Panc1 (cell line): ENCODE results near the gene C3orf22. TPM values are rescaled to one million over a fixed set of nuclear protein-coding genes. Genes with fewer than 3 reads are reported as not detected.

Experiments used
- ATAC-seq: fragments of 200-7000 bp; cut with Tn5 transposase; 2 replicates; pipeline ENCODE4 v1.9.1; 2020; ENCODE audit warnings: mild to moderate bottlenecking, moderate library complexity
- BruUV-seq: library from RNA; stranded (reverse); fragments of 400-500 nt; replicated peaks from 2 replicates; lab custom pipeline; 2021; lab: Mats Ljungman, UMichigan
- CTCF ChIA-PET: fragments of 300-600 bp; sonication (Branson Sonifier 250); formaldehyde crosslinking; loops from one replicate; lab custom pipeline; 2022; ENCODE audit warnings: antibody characterized with exemption; lab: Charles Lee
- POLR2A ChIA-PET: fragments of 300-600 bp; sonication (Branson Sonifier 250); formaldehyde crosslinking; loops from one replicate; lab custom pipeline; 2022; ENCODE audit warnings: antibody characterized with exemption; lab: Charles Lee
- DNase-seq: peaks from one replicate; pipeline ENCODE4 v3.0.0-alpha.2; 2010; ENCODE audit warnings: low read depth, low spot score
- H3K27ac ChIP-seq: 2 replicates; pipeline ENCODE4 v1.5.1; 2011; ENCODE audit warnings: mild to moderate bottlenecking, low read length, inconsistent platforms
- H3K27me3 ChIP-seq: fragments of 200-500 bp; sonication (Bioruptor generic); 2 replicates; pipeline ENCODE4 v1.6.0; 2014; ENCODE audit warnings: low read length, inconsistent platforms; ENCODE audit not compliant: control insufficient read depth, insufficient read depth
- H3K36me3 ChIP-seq: fragments of 200-500 bp; sonication (Bioruptor generic); 2 replicates; pipeline ENCODE4 v1.5.1; 2014; ENCODE audit warnings: inconsistent platforms, mild to moderate bottlenecking, low read length, moderate library complexity; ENCODE audit not compliant: control insufficient read depth, insufficient read depth
- H3K4me1 ChIP-seq: 2 replicates; pipeline ENCODE4 v1.5.1; 2011; ENCODE audit warnings: inconsistent platforms, mild to moderate bottlenecking, low read length, moderate library complexity; ENCODE audit not compliant: control insufficient read depth, insufficient read depth
- H3K4me3 ChIP-seq, 2 experiments: 2 replicates each; pipeline ENCODE4 v1.5.1; 2011 to 2012; ENCODE audit warnings: low read depth in 2 of 2, low read length in 2 of 2, mild to moderate bottlenecking in 2 of 2, inconsistent platforms in 1 of 2, moderate library complexity in 1 of 2
- H3K9me3 ChIP-seq: fragments of 200-500 bp; sonication (Bioruptor generic); 2 replicates; pipeline ENCODE4 v1.5.1; 2014; ENCODE audit warnings: low read depth, mild to moderate bottlenecking, inconsistent platforms, low read length, moderate library complexity; ENCODE audit not compliant: control insufficient read depth, insufficient read depth
- POLR2AphosphoS5 ChIP-seq: IDR thresholded peaks from 2 replicates; pipeline ENCODE4 v1.6.1; 2012; ENCODE audit warnings: mild to moderate bottlenecking, low read depth, low read length, moderate library complexity
- SIN3A ChIP-seq: IDR thresholded peaks from 2 replicates; pipeline ENCODE4 v1.6.1; 2012; ENCODE audit warnings: low read depth, mild to moderate bottlenecking, low read length, moderate library complexity, borderline replicate concordance; ENCODE audit not compliant: insufficient read depth
- TCF7L2 ChIP-seq: IDR thresholded peaks from 2 replicates; pipeline ENCODE4 v1.6.1; 2011; ENCODE audit warnings: mild to moderate bottlenecking, low read depth, low read length, inconsistent platforms
- in situ Hi-C: cut with HindIII; loops from 2 replicates; pipeline ENCODE4 v1.10.0; 2016; ENCODE audit warnings: low sequenced_read_pairs, low pct_unique_long_range_greater_than_20kb
- intact Hi-C: fragments of 100-400 bp; cut with micrococcal nuclease; formaldehyde crosslinking; loops from one replicate; pipeline ENCODE4 v1.10.0; 2022; ENCODE audit not compliant: unreplicated experiment
- total RNA-seq: library from RNA; stranded (reverse); gene quantifications from one replicate; pipeline ENCODE4 v1.2.1, GENCODE V29; 2021; ENCODE audit not compliant: unreplicated experiment
- TF ChIP-seq, protein P1 (sequence below): fragments of 450-650 bp; IDR thresholded peaks from 2 replicates; pipeline ENCODE4 v1.5.1; 2017; ENCODE audit warnings: mild to moderate bottlenecking
- TF ChIP-seq, protein P2 (sequence below), 2 experiments: IDR thresholded peaks; 2 replicates each; pipeline ENCODE4 v1.6.1; 2011 to 2012; ENCODE audit warnings: low read depth in 2 of 2, control low read depth in 1 of 2, low read length in 1 of 2, mild to moderate bottlenecking in 1 of 2, moderate library complexity in 1 of 2; ENCODE audit not compliant: insufficient read depth in 1 of 2

The C3orf22 gene
- total RNA-seq, 1 experiment from 2014 or later: not detected

DNA sequence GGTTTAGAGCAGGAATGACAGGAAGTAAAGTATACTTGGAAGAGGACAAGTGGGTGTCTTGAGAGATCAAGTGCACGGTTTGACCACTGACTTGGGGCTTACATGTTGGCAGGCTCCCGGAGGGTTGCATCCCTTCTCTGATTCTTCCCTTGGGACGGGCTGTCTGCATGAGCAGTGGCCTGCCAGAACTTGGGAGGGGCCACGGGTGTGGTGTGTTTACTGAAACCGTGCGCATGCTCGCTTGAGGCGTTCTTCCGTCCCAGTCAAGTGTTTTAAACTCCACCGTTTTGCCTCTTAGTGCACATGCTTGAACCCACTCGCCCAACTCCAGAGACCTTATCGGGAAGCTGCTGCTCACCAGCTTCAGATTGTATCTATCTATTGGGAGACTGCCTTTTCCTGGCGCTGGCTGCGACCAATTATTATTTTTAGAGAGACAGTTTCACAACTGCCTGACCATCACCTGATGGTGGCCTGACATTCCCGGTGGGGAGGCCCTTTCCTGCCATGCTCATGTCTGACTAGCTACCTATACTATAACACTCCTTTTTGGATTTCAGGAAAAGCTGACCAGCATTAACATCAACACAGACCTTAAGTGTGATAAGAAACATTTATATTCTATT lies 14.9 kb upstream of the C3orf22 start:
- peak; percentile 81 for ATAC-seq
- H3K27me3 ChIP-seq: peaks cover 18% of the 10 kb centered on the region
- no peaks in the 10 kb centered on the region for H3K9me3 ChIP-seq
- BruUV-seq: no TSS peak
- intact Hi-C loops (no loop called here), in situ Hi-C loops (no loop called here)
- ChIA-PET POLR2A (no interaction called here), CTCF (no interaction called here)
- DNase-seq: no peak
- H3K4me1 ChIP-seq: no peaks in the 10 kb centered on the region
- H3K36me3 ChIP-seq: no peaks in the 10 kb centered on the region
- TF ChIP-seq, protein P1, sequence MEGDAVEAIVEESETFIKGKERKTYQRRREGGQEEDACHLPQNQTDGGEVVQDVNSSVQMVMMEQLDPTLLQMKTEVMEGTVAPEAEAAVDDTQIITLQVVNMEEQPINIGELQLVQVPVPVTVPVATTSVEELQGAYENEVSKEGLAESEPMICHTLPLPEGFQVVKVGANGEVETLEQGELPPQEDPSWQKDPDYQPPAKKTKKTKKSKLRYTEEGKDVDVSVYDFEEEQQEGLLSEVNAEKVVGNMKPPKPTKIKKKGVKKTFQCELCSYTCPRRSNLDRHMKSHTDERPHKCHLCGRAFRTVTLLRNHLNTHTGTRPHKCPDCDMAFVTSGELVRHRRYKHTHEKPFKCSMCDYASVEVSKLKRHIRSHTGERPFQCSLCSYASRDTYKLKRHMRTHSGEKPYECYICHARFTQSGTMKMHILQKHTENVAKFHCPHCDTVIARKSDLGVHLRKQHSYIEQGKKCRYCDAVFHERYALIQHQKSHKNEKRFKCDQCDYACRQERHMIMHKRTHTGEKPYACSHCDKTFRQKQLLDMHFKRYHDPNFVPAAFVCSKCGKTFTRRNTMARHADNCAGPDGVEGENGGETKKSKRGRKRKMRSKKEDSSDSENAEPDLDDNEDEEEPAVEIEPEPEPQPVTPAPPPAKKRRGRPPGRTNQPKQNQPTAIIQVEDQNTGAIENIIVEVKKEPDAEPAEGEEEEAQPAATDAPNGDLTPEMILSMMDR: no peak
- TF ChIP-seq POLR2AphosphoS5 (no peak), SIN3A (no peak), TCF7L2 (no peak)
- TF ChIP-seq, protein P2, sequence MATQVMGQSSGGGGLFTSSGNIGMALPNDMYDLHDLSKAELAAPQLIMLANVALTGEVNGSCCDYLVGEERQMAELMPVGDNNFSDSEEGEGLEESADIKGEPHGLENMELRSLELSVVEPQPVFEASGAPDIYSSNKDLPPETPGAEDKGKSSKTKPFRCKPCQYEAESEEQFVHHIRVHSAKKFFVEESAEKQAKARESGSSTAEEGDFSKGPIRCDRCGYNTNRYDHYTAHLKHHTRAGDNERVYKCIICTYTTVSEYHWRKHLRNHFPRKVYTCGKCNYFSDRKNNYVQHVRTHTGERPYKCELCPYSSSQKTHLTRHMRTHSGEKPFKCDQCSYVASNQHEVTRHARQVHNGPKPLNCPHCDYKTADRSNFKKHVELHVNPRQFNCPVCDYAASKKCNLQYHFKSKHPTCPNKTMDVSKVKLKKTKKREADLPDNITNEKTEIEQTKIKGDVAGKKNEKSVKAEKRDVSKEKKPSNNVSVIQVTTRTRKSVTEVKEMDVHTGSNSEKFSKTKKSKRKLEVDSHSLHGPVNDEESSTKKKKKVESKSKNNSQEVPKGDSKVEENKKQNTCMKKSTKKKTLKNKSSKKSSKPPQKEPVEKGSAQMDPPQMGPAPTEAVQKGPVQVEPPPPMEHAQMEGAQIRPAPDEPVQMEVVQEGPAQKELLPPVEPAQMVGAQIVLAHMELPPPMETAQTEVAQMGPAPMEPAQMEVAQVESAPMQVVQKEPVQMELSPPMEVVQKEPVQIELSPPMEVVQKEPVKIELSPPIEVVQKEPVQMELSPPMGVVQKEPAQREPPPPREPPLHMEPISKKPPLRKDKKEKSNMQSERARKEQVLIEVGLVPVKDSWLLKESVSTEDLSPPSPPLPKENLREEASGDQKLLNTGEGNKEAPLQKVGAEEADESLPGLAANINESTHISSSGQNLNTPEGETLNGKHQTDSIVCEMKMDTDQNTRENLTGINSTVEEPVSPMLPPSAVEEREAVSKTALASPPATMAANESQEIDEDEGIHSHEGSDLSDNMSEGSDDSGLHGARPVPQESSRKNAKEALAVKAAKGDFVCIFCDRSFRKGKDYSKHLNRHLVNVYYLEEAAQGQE (IDR thresholded peaks at IDR 0.05; ENCODE audit: insufficient read depth in 1 of 2, low read depth in 2 of 2, low read length in 1 of 2): no peak
- H3K4me3 ChIP-seq: peak overlapping the region; percentile 21 to 44; a peak in 3 of 4 replicates
- no peak overlapping the region for H3K27ac ChIP-seq

DNA sequence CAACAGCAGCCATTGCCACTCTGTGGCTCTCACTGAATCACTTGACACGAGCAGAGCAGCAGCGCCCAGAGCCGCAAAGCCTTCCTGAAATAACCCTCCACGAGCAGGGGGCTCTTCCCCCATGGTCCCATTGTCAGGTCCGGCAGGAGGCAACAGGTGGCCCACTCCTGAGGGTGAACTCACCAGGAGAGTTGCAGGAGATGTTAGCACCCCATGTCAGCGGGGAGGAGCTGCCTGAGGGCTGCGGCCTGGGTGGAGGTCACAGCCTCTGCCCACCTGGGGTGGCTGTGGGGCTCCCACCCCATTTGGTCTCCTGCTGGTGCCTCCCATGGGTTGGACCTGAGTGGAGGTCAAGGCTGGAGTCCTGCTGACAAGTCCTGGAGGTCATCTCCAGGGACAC lies 12.3 kb upstream of the C3orf22 start:
- no TSS peak for BruUV-seq
- no peaks in the 10 kb centered on the region for H3K4me1 ChIP-seq
- H3K4me3 ChIP-seq: no peak overlapping the region
- DNase-seq: no peak
- ChIA-PET POLR2A (no interaction called here), CTCF (no interaction called here)
- no peaks in the 10 kb centered on the region for H3K36me3 ChIP-seq
- intact Hi-C loops (no loop called here), in situ Hi-C loops (no loop called here)
- TF ChIP-seq POLR2AphosphoS5: no peak
- TF ChIP-seq, protein P1: no peak
- TF ChIP-seq SIN3A: no peak
- no peak for TF ChIP-seq TCF7L2
- TF ChIP-seq, protein P2 (IDR thresholded peaks at IDR 0.05; ENCODE audit: insufficient read depth in 1 of 2, low read depth in 2 of 2, low read length in 1 of 2): no peak
- no peak for ATAC-seq
- no peaks in the 10 kb centered on the region for H3K9me3 ChIP-seq
- peaks cover 24% of the 10 kb centered on the region for H3K27me3 ChIP-seq
- no peak overlapping the region for H3K27ac ChIP-seq
